H1 (cell line): Measurements from ENCODE around the gene GAS2. TPM values are rescaled to one million over a fixed set of nuclear protein-coding genes. Genes with fewer than 3 reads are reported as not detected.

Source experiments
- CBX5 ChIP-seq: fragments of 300-800, 300-1000 bp; sonication (generic); IDR thresholded peaks from 2 replicates; pipeline ENCODE4 v1.7.1; 2016; ENCODE audit warnings: antibody characterized with exemption, low read length, low read depth
- CBX8 ChIP-seq: fragments of 300-800, 300-1000 bp; sonication (generic); IDR thresholded peaks from 2 replicates; pipeline ENCODE4 v1.7.1; 2016; ENCODE audit warnings: low read depth, low read length, borderline replicate concordance
- CHD1 ChIP-seq: IDR thresholded peaks from 2 replicates; pipeline ENCODE4 v1.6.1; 2012; ENCODE audit warnings: low read depth, low read length, improper control_type of control experiment
- FOSL1 ChIP-seq: IDR thresholded peaks from 2 replicates; pipeline ENCODE4 v1.6.1; 2011; ENCODE audit warnings: mild to moderate bottlenecking, low read depth, low read length, moderate library complexity; ENCODE audit not compliant: insufficient read depth
- JUN ChIP-seq: IDR thresholded peaks from 2 replicates; pipeline ENCODE4 v1.6.1; 2011; ENCODE audit warnings: low read depth, mild to moderate bottlenecking, improper control_type of control experiment, low read length
- JUND ChIP-seq: IDR thresholded peaks from 2 replicates; pipeline ENCODE4 v1.6.1; 2011; ENCODE audit warnings: mild to moderate bottlenecking, improper control_type of control experiment, low read length
- MAFK ChIP-seq: IDR thresholded peaks from 2 replicates; pipeline ENCODE4 v1.6.1; 2012; ENCODE audit warnings: low read depth, mild to moderate bottlenecking, improper control_type of control experiment, low read length
- POLR2AphosphoS5 ChIP-seq: IDR thresholded peaks from 2 replicates; pipeline ENCODE4 v1.6.1; 2011; ENCODE audit warnings: low read depth, low read length
- RBBP5 ChIP-seq: IDR thresholded peaks from 2 replicates; pipeline ENCODE4 v1.7.1; 2012; ENCODE audit warnings: low read depth, mild to moderate bottlenecking, inconsistent platforms, low read length, moderate library complexity, borderline replicate concordance
- SIX5 ChIP-seq: IDR thresholded peaks from 2 replicates; pipeline ENCODE4 v1.6.1; 2011; ENCODE audit warnings: mild to moderate bottlenecking, low read depth, low read length
- SP2 ChIP-seq: IDR thresholded peaks from 2 replicates; pipeline ENCODE4 v1.6.1; 2012; ENCODE audit warnings: mild to moderate bottlenecking, low read length, inconsistent platforms
- SRF ChIP-seq: IDR thresholded peaks from 2 replicates; pipeline ENCODE4 v1.6.1; 2011; ENCODE audit warnings: mild to moderate bottlenecking, low read depth, low read length, moderate library complexity
- TEAD4 ChIP-seq: IDR thresholded peaks from 2 replicates; pipeline ENCODE4 v1.6.1; 2012; ENCODE audit warnings: low read depth, low read length, inconsistent platforms, mixed read lengths
- polyA plus RNA-seq, 7 experiments: library from polyadenylated mRNA; depleted of rRNA in 3 of 7; stranded (reverse) in 5 of 7; unstranded in 2 of 7; fragments of >200 nt in 5 of 7; fragments of 200-250 nt in 2 of 7; gene quantifications; 1 replicate in 5 of 7; 2 replicates in 1 of 7; 4 replicates in 1 of 7; pipeline versions ENCODE4 v1.2.1 to v1.2.3, GENCODE V29; 2011 to 2013; ENCODE audit warnings: missing spikeins in 2 of 7, mixed read lengths in 2 of 7
- total RNA-seq: library from RNA; stranded (reverse); fragmentation: NEBNext Ultra II Directional; extraction: Animal tissue kit (Norgen Biotek cat#: 25700); gene quantifications from 2 replicates; pipeline ENCODE4 v1.2.1, GENCODE V29; 2021
- TF ChIP-seq, protein P1 (sequence below): fragments of 300-600 bp; sonication (generic); IDR thresholded peaks from 2 replicates; pipeline ENCODE4 v1.7.1; 2012; ENCODE audit warnings: low read length, moderate library complexity, mild to moderate bottlenecking, inconsistent platforms; ENCODE audit not compliant: insufficient replicate concordance

The GAS2 gene
- total and polyA plus RNA-seq, 2 of the 8 experiments (the other 6 are each of a cell fraction or from before 2014, with no cell fraction given): 0.70 to 1.7 TPM

DNA sequence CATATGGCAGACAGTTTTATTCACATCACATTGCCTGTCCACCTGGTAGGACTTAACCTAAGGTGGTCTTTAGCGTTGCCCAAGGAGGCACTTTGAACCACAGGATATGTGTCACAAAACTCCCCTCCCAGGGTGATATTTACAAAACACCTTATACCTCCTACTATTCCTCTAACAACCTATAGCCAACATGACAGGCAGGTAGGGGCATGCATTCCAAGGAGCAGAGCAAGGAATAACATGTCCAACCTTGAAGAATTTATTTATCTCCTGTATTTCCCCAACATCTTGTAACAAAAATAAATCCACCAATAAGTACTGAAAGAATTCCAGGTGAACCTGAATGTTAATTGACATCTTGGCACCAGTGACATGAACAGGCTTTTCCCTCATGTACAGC is 102.7 kb downstream of the GAS2 start (continued):
- TF ChIP-seq, protein P1, sequence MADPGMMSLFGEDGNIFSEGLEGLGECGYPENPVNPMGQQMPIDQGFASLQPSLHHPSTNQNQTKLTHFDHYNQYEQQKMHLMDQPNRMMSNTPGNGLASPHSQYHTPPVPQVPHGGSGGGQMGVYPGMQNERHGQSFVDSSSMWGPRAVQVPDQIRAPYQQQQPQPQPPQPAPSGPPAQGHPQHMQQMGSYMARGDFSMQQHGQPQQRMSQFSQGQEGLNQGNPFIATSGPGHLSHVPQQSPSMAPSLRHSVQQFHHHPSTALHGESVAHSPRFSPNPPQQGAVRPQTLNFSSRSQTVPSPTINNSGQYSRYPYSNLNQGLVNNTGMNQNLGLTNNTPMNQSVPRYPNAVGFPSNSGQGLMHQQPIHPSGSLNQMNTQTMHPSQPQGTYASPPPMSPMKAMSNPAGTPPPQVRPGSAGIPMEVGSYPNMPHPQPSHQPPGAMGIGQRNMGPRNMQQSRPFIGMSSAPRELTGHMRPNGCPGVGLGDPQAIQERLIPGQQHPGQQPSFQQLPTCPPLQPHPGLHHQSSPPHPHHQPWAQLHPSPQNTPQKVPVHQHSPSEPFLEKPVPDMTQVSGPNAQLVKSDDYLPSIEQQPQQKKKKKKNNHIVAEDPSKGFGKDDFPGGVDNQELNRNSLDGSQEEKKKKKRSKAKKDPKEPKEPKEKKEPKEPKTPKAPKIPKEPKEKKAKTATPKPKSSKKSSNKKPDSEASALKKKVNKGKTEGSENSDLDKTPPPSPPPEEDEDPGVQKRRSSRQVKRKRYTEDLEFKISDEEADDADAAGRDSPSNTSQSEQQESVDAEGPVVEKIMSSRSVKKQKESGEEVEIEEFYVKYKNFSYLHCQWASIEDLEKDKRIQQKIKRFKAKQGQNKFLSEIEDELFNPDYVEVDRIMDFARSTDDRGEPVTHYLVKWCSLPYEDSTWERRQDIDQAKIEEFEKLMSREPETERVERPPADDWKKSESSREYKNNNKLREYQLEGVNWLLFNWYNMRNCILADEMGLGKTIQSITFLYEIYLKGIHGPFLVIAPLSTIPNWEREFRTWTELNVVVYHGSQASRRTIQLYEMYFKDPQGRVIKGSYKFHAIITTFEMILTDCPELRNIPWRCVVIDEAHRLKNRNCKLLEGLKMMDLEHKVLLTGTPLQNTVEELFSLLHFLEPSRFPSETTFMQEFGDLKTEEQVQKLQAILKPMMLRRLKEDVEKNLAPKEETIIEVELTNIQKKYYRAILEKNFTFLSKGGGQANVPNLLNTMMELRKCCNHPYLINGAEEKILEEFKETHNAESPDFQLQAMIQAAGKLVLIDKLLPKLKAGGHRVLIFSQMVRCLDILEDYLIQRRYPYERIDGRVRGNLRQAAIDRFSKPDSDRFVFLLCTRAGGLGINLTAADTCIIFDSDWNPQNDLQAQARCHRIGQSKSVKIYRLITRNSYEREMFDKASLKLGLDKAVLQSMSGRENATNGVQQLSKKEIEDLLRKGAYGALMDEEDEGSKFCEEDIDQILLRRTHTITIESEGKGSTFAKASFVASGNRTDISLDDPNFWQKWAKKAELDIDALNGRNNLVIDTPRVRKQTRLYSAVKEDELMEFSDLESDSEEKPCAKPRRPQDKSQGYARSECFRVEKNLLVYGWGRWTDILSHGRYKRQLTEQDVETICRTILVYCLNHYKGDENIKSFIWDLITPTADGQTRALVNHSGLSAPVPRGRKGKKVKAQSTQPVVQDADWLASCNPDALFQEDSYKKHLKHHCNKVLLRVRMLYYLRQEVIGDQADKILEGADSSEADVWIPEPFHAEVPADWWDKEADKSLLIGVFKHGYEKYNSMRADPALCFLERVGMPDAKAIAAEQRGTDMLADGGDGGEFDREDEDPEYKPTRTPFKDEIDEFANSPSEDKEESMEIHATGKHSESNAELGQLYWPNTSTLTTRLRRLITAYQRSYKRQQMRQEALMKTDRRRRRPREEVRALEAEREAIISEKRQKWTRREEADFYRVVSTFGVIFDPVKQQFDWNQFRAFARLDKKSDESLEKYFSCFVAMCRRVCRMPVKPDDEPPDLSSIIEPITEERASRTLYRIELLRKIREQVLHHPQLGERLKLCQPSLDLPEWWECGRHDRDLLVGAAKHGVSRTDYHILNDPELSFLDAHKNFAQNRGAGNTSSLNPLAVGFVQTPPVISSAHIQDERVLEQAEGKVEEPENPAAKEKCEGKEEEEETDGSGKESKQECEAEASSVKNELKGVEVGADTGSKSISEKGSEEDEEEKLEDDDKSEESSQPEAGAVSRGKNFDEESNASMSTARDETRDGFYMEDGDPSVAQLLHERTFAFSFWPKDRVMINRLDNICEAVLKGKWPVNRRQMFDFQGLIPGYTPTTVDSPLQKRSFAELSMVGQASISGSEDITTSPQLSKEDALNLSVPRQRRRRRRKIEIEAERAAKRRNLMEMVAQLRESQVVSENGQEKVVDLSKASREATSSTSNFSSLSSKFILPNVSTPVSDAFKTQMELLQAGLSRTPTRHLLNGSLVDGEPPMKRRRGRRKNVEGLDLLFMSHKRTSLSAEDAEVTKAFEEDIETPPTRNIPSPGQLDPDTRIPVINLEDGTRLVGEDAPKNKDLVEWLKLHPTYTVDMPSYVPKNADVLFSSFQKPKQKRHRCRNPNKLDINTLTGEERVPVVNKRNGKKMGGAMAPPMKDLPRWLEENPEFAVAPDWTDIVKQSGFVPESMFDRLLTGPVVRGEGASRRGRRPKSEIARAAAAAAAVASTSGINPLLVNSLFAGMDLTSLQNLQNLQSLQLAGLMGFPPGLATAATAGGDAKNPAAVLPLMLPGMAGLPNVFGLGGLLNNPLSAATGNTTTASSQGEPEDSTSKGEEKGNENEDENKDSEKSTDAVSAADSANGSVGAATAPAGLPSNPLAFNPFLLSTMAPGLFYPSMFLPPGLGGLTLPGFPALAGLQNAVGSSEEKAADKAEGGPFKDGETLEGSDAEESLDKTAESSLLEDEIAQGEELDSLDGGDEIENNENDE: no peak
- TF ChIP-seq RBBP5 (no peak), JUND (no peak), SP2 (no peak), CBX5 (no peak), POLR2AphosphoS5 (no peak), JUN (no peak), CHD1 (no peak), MAFK (no peak), SRF (no peak), TEAD4 (no peak), FOSL1 (no peak), SIX5 (no peak), CBX8 (no peak)
